ENCODE measurements around the gene SZT2. TPM values are rescaled to one million over a fixed set of nuclear protein-coding genes. Genes with fewer than 3 reads are reported as not detected.

The SZT2 gene
- total RNA-seq, 5 donors from 2014 or later (not counting 1 experiment from before 2014, with no cell fraction given) = 106 to 137 (median 130) TPM

DNA sequence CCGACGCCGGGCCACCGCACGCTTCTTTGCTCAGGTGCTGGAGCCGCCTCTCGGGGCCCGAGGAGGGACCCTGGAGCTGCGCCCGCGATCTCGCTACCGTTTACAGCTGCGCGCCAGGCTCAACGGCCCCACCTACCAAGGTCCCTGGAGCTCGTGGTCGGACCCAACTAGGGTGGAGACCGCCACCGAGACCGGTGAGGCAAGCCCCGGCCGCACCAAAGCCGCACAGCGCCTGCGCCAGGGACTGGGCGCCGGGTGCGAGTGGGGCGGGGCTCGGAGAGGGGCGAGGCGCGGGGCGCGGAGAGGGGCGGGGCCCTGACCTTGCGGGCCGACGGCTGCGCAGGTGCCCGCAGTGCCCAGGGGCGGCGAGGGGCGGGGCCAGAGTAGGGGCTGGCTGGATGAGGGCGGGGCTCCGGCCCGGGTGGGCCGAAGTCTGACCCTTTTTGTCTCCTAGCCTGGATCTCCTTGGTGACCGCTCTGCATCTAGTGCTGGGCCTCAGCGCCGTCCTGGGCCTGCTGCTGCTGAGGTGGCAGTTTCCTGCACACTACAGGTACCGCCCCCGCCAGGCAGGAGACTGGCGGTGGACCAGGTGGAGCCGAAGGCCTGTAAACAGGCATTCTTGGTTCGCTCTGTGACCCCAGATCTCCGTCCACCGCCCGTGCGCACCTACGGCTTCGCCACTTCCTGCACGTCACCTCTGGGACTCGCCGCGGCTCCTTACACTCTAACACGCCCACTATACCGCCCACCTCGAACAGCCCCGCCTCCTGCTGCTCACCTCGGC lies 40.7 kb upstream of the SZT2 start:
- POLR2A ChIA-PET = no interaction called here
- Mint-ChIP-seq H3K27ac (peak overlapping the region; percentile 77 to 81), H3K4me1 (peaks cover 4 to 15% (median 6%) of the 10 kb centered on the region in 3 donors), H3K27me3 (no peaks in the 10 kb centered on the region), H3K4me3 (peak overlapping the region; percentile 70 to 77 (median 76)), H3K36me3 (no peaks in the 10 kb centered on the region), H3K9me3 (no peaks in the 10 kb centered on the region)
- 58% methylated on average over 68 of the region's 72 CpGs for WGBS (ENCODE audit: insufficient coverage)
- CTCF ChIA-PET = interaction anchor here in 1 of 2 donors (0.6 kb wide), 1 partner anchor 201 kb away, joined by 4 read pairs; no protein-coding TSS in a partner anchor
- peak overlapping the region in 1 of 2 donors; percentile 51 for H3K4me3 ChIP-seq (ENCODE audit: control insufficient read depth in 1 of 2, extremely low read depth in 1 of 2, low read length in 1 of 2)
- ATAC-seq (replicated peaks in 1 of 4) (peak; percentile 71 to 90 (median 82)), DNase-seq (peak; percentile 29 to 87 (median 66))
- no peaks in the 10 kb centered on the region for H3K9me3 ChIP-seq
- no peaks in the 10 kb centered on the region for H3K36me3 ChIP-seq (ENCODE audit: control insufficient read depth in 2 of 2, extremely low read depth in 1 of 2, insufficient read depth in 1 of 2, low read length in 1 of 2)
- peaks cover 0 to 5% of the 10 kb centered on the region in 2 experiments for H3K4me1 ChIP-seq (ENCODE audit: control insufficient read depth in 1 of 2, extremely low read depth in 1 of 2, insufficient read depth in 2 of 2, low read length in 2 of 2)
- no peaks in the 10 kb centered on the region for H3K27me3 ChIP-seq (replicated peaks in 1 of 2; ENCODE audit: control insufficient read depth in 2 of 2, extremely low read depth in 1 of 2, insufficient read depth in 2 of 2, low read length in 1 of 2)
- peak overlapping the region; percentile 89 for H3K27ac ChIP-seq (ENCODE audit: low read length)

DNA sequence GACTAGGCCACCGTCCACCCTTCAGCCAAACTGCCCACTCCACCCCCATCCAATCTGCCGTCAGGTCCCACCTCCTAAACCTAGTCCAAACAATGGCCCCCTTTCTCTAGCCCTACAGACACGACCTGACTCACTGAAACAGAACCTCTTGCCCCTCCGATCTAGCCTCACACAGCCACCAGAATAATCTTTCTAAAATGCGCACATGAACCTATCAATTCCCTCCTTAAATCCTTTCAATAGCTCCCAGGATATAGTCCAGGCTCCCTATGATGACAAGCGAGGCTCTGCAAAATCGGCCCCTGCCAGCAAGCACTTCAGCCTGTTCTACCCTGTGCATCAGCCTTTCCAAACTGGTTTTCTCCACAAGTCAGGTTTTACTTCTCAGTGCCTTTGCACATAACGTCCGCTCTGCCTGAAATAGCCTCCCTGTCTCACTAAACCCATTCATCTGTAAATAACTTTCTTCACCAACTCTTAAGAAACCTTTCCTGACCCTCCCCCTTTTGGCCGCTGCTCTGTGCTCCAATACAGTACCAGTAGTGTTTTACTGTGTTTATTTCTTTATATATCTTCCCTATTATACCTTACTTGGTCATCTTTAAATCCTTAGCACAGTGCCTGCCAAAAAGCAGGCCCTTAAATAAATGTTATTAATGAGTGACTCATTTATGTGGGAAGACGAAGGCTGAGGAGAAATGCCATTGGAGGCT lies 39.9 kb upstream of the SZT2 start:
- no peaks in the 10 kb centered on the region for H3K9me3 Mint-ChIP-seq
- POLR2A ChIA-PET = no interaction called here
- peak overlapping the region; percentile 70 to 77 (median 76) for H3K4me3 Mint-ChIP-seq

DNA sequence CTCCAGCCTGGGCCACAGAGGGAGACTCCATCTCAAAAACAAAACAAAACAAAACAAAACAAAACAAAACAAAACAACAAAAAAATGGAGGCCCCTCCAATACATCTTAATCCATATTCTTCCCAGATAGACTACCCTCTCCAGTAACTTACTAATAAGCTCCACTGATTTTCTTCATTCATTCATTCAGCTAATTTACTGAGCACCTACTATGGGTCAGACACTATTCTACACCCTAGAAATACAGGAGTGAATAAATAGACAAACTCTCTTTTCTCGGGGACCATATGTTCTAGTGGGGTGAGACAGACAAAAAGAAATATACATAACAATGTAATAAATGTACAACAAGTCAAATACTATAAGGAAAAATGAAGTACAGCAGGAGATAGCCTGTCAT lies 38.7 kb upstream of the SZT2 start:
- Histone ChIP-seq H3K27me3 (replicated peaks in 1 of 2; ENCODE audit: control insufficient read depth in 2 of 2, extremely low read depth in 1 of 2, insufficient read depth in 2 of 2, low read length in 1 of 2) (no peaks in the 10 kb centered on the region), H3K9me3 (no peaks in the 10 kb centered on the region), H3K36me3 (ENCODE audit: control insufficient read depth in 2 of 2, extremely low read depth in 1 of 2, insufficient read depth in 1 of 2, low read length in 1 of 2) (no peaks in the 10 kb centered on the region), H3K4me3 (ENCODE audit: control insufficient read depth in 1 of 2, extremely low read depth in 1 of 2, low read length in 1 of 2) (no peak overlapping the region), H3K4me1 (ENCODE audit: control insufficient read depth in 1 of 2, extremely low read depth in 1 of 2, insufficient read depth in 2 of 2, low read length in 2 of 2) (peaks cover 0 to 5% of the 10 kb centered on the region in 2 experiments), H3K27ac (ENCODE audit: low read length) (no peak overlapping the region)
- Mint-ChIP-seq H3K27me3 (no peaks in the 10 kb centered on the region), H3K4me3 (no peak overlapping the region), H3K4me1 (peaks cover 4 to 15% (median 6%) of the 10 kb centered on the region in 3 donors), H3K36me3 (peaks cover 3% of the 10 kb centered on the region), H3K9me3 (no peaks in the 10 kb centered on the region), H3K27ac (no peak overlapping the region)
- ATAC-seq (replicated peaks in 1 of 4) (no peak), DNase-seq (no peak)
- ChIA-PET CTCF (no interaction called here), POLR2A (no interaction called here)
- no CpG with 5 or more reads among the region's 1 CpG for WGBS (ENCODE audit: insufficient coverage)

More for the DNA sequence above, 39.9 kb upstream of the SZT2 start:
- H3K27me3 ChIP-seq (replicated peaks in 1 of 2; ENCODE audit: control insufficient read depth in 2 of 2, extremely low read depth in 1 of 2, insufficient read depth in 2 of 2, low read length in 1 of 2) = no peaks in the 10 kb centered on the region
- Mint-ChIP-seq H3K4me1 (peaks cover 4 to 15% (median 6%) of the 10 kb centered on the region in 3 donors), H3K27ac (peak overlapping the region; percentile 77 to 81), H3K27me3 (no peaks in the 10 kb centered on the region), H3K36me3 (peaks cover 3% of the 10 kb centered on the region)
- DNase-seq (no peak), ATAC-seq (replicated peaks in 1 of 4) (no peak)
- 70% methylated on average over 7 of the region's 11 CpGs for WGBS (ENCODE audit: insufficient coverage)
- H3K4me1 ChIP-seq (ENCODE audit: control insufficient read depth in 1 of 2, extremely low read depth in 1 of 2, insufficient read depth in 2 of 2, low read length in 2 of 2) = peaks cover 0 to 5% of the 10 kb centered on the region in 2 experiments
- CTCF ChIA-PET = no interaction called here
- peak overlapping the region; percentile 89 for H3K27ac ChIP-seq (ENCODE audit: low read length)
- peak overlapping the region in 1 of 2 donors; percentile 51 for H3K4me3 ChIP-seq (ENCODE audit: control insufficient read depth in 1 of 2, extremely low read depth in 1 of 2, low read length in 1 of 2)
- H3K36me3 ChIP-seq (ENCODE audit: control insufficient read depth in 2 of 2, extremely low read depth in 1 of 2, insufficient read depth in 1 of 2, low read length in 1 of 2) = no peaks in the 10 kb centered on the region
- no peaks in the 10 kb centered on the region for H3K9me3 ChIP-seq

DNA sequence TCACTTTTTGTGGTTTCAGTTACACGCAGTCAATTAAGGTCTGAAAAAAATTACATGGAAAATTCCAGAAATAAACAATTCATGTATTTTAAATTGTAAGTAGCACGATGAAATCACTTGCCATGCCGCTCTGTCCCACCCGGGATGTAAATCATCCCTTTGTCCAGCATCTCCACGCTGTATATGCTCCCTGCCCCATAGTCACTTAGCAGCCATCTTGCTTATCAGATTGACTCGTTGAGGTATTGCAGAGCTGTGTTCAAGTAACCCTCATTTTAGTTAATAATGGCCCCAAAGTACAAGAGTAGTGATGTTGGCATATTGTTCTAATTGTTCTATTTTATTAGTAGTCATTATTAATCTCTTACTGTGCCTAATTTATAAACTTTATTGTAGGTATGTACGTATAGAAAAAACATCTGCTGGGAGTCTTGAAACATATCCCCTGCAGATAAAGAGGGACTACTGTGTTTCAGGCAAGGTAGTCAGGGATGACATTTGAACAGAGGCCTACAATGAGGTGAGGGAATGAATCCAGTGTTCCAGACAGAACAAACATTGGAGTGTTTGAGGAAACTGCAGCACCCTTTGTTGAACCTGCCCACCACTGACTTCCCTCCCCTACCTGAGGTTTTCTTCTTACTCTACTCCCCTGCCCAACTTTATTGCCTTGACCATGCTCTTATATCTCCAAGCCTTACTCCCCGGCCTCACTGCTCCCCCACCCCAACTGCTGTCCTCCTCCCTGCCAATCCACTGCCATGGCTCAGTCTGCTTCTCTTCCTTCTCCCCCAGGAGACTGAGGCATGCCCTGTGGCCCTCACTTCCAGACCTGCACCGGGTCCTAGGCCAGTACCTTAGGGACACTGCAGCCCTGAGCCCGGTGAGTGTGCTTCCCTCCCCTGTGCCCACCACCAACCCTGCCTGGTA lies 38.0 kb upstream of the SZT2 start:
- peaks cover 4 to 15% (median 6%) of the 10 kb centered on the region in 3 donors for H3K4me1 Mint-ChIP-seq
- H3K27me3 ChIP-seq (replicated peaks in 1 of 2; ENCODE audit: control insufficient read depth in 2 of 2, extremely low read depth in 1 of 2, insufficient read depth in 2 of 2, low read length in 1 of 2) = no peaks in the 10 kb centered on the region
- H3K4me3 Mint-ChIP-seq = no peak overlapping the region
- ATAC-seq (replicated peaks in 1 of 4) (no peak), DNase-seq (no peak)
- no peaks in the 10 kb centered on the region for H3K36me3 ChIP-seq (ENCODE audit: control insufficient read depth in 2 of 2, extremely low read depth in 1 of 2, insufficient read depth in 1 of 2, low read length in 1 of 2)
- no peaks in the 10 kb centered on the region for H3K27me3 Mint-ChIP-seq
- no peaks in the 10 kb centered on the region for H3K9me3 ChIP-seq
- POLR2A ChIA-PET = no interaction called here
- peaks cover 3% of the 10 kb centered on the region for H3K36me3 Mint-ChIP-seq
- H3K27ac Mint-ChIP-seq = peak overlapping the region in 1 of 2 donors; percentile 13
- WGBS (ENCODE audit: insufficient coverage) = 100% methylated on average over 3 of the region's 10 CpGs
- no peak overlapping the region for H3K27ac ChIP-seq (ENCODE audit: low read length)
- CTCF ChIA-PET = no interaction called here
- peaks cover 0 to 5% of the 10 kb centered on the region in 2 experiments for H3K4me1 ChIP-seq (ENCODE audit: control insufficient read depth in 1 of 2, extremely low read depth in 1 of 2, insufficient read depth in 2 of 2, low read length in 2 of 2)
- no peak overlapping the region for H3K4me3 ChIP-seq (ENCODE audit: control insufficient read depth in 1 of 2, extremely low read depth in 1 of 2, low read length in 1 of 2)
- H3K9me3 Mint-ChIP-seq = no peaks in the 10 kb centered on the region

DNA sequence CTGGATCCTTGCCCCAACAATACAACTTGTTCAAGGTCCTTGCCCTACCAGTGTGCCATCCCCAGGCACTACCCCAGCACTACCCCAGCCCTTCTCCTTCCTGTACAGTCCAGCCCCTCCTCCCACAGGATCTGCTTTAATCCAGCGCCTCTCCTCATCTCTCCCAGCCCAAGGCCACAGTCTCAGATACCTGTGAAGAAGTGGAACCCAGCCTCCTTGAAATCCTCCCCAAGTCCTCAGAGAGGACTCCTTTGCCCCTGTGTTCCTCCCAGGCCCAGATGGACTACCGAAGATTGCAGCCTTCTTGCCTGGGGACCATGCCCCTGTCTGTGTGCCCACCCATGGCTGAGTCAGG lies 37.4 kb upstream of the SZT2 start:
- H3K27ac Mint-ChIP-seq = no peak overlapping the region
- no peak overlapping the region for H3K27ac ChIP-seq (ENCODE audit: low read length)
- POLR2A ChIA-PET = no interaction called here

DNA sequence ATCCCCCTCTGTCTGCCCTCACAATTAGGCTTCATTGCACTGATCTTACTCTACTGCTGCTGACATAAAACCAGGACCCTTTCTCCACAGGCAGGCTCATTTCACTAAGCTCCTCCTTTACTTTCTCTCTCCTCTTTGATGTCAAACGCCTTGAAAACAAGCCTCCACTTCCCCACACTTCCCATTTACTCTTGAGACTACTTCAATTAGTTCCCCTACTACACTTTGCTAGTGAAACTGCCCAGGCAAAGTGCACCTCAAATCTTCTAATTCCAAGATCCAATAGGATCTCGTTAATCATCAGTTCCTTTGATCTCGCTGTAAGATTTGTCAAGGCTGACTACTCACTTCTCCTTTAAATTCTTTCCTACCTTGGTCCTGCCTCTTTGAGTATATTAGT lies 36.8 kb upstream of the SZT2 start:
- POLR2A ChIA-PET = no interaction called here
- 18% methylated on average over 1 of the region's 3 CpGs for WGBS (ENCODE audit: insufficient coverage)
- ATAC-seq (replicated peaks in 1 of 4) = no peak

More for the DNA sequence above, 37.4 kb upstream of the SZT2 start:
- H3K36me3 Mint-ChIP-seq = peaks cover 3% of the 10 kb centered on the region
- H3K36me3 ChIP-seq (ENCODE audit: control insufficient read depth in 2 of 2, extremely low read depth in 1 of 2, insufficient read depth in 1 of 2, low read length in 1 of 2) = no peaks in the 10 kb centered on the region
- H3K4me1 ChIP-seq (ENCODE audit: control insufficient read depth in 1 of 2, extremely low read depth in 1 of 2, insufficient read depth in 2 of 2, low read length in 2 of 2) = peaks cover 0 to 5% of the 10 kb centered on the region in 2 experiments
- H3K27me3 ChIP-seq (replicated peaks in 1 of 2; ENCODE audit: control insufficient read depth in 2 of 2, extremely low read depth in 1 of 2, insufficient read depth in 2 of 2, low read length in 1 of 2) = no peaks in the 10 kb centered on the region
- H3K9me3 Mint-ChIP-seq = no peaks in the 10 kb centered on the region
- 90% methylated on average over 2 of the region's 2 CpGs for WGBS (ENCODE audit: insufficient coverage)
- peaks cover 4 to 15% (median 6%) of the 10 kb centered on the region in 3 donors for H3K4me1 Mint-ChIP-seq
- no peak overlapping the region for H3K4me3 Mint-ChIP-seq
- no peak for DNase-seq
- CTCF ChIA-PET = no interaction called here
- no peaks in the 10 kb centered on the region for H3K27me3 Mint-ChIP-seq
- no peaks in the 10 kb centered on the region for H3K9me3 ChIP-seq
- no peak for ATAC-seq (replicated peaks in 1 of 4)
- H3K4me3 ChIP-seq (ENCODE audit: control insufficient read depth in 1 of 2, extremely low read depth in 1 of 2, low read length in 1 of 2) = no peak overlapping the region

More for the DNA sequence above, 36.8 kb upstream of the SZT2 start:
- Histone ChIP-seq H3K27ac (ENCODE audit: low read length) (no peak overlapping the region), H3K36me3 (ENCODE audit: control insufficient read depth in 2 of 2, extremely low read depth in 1 of 2, insufficient read depth in 1 of 2, low read length in 1 of 2) (no peaks in the 10 kb centered on the region), H3K9me3 (no peaks in the 10 kb centered on the region), H3K4me3 (ENCODE audit: control insufficient read depth in 1 of 2, extremely low read depth in 1 of 2, low read length in 1 of 2) (no peak overlapping the region), H3K4me1 (ENCODE audit: control insufficient read depth in 1 of 2, extremely low read depth in 1 of 2, insufficient read depth in 2 of 2, low read length in 2 of 2) (peaks cover under 1 to 7% of the 10 kb centered on the region in 2 experiments), H3K27me3 (replicated peaks in 1 of 2; ENCODE audit: control insufficient read depth in 2 of 2, extremely low read depth in 1 of 2, insufficient read depth in 2 of 2, low read length in 1 of 2) (no peaks in the 10 kb centered on the region)
- CTCF ChIA-PET = no interaction called here
- Mint-ChIP-seq H3K27ac (no peak overlapping the region), H3K4me1 (peaks cover 7 to 17% (median 9%) of the 10 kb centered on the region in 3 donors), H3K36me3 (peaks cover 3% of the 10 kb centered on the region), H3K4me3 (no peak overlapping the region), H3K27me3 (no peaks in the 10 kb centered on the region), H3K9me3 (no peaks in the 10 kb centered on the region)
- no peak for DNase-seq
